Activated CD4-positive, alpha-beta T cell treated with anti-CD3 and anti-CD28 coated beads, Interleukin-2, amount 50 U/mL, for 24 hours (primary cell): Measurements from ENCODE around the gene PUS3.

Source experiments
- DNase-seq, 2 donors: peaks; one replicate each; pipeline ENCODE4 v3.0.0-alpha.2; 2020; ENCODE audit warnings: low read depth in 1 of 2, low spot score in 1 of 2

The PUS3 gene, protein sequence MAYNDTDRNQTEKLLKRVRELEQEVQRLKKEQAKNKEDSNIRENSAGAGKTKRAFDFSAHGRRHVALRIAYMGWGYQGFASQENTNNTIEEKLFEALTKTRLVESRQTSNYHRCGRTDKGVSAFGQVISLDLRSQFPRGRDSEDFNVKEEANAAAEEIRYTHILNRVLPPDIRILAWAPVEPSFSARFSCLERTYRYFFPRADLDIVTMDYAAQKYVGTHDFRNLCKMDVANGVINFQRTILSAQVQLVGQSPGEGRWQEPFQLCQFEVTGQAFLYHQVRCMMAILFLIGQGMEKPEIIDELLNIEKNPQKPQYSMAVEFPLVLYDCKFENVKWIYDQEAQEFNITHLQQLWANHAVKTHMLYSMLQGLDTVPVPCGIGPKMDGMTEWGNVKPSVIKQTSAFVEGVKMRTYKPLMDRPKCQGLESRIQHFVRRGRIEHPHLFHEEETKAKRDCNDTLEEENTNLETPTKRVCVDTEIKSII

DNA sequence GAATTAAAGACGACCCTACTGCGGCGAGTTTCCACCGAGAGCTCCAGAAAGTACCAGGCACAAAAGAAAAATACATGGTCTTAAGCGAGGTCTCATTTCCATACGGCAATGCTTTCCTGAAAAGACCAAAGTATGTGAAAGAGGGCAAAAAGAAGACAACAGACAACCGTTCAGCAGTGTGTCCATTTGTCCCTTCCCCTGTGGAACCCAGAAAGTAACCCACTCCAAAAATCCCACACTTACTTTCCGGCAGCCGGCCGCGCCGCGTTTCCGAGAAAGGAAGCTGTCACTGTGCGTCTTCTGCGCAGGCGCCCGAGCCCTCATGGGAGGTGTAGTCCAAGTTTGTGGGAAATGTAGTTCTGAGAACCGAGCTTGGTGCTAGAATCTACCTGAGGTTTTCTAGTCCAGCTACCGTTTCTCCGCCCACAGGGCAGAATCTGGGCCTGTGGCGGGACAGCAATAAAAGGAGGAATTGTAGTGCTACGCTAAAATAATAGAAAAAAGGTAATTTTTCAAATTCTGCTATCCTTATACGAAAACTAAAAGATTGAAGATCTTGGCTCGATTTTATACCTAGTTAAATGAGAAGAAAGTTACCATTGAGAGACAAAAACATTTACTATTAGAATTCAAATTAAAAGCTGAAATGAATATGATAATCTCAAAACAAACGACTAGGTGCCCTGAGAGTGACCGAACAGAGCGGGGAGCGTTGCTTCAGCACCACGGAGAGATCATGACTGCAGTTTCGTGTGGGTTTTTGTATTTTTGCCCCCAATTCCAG lies at the start of gene PUS3:
Gene PUS3 (minus strand): TSS at position 280 of the 784 bp plus-strand sequence. CDS start 6,922 bp downstream, outside the sequence.
- DNase-seq = peak; percentile 77 to 83

DNA sequence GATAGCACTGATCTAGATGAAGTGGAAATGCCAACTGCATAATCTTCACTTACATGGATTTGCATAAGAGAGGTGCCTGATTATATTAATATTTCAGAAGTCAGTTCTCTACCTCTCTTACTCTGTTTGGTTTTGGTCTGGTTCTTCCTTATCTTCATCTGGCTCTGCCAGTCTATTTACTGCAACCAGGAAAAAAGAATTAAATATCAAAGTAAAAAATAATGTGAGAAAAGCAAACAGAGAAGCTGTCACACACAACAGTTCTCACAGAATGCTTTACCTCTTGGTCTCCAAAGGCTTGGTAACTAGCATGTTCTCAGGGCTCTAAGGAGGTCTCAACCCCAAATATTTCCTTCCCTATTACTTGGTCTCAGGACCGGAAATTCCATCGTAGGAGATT lies 49.6 kb upstream of the PUS3 start:
- DNase-seq = no peak

GRCh38 chr11:125951731-125952130 lies 48.7 kb upstream of the PUS3 start:
- DNase-seq = no peak

DNA sequence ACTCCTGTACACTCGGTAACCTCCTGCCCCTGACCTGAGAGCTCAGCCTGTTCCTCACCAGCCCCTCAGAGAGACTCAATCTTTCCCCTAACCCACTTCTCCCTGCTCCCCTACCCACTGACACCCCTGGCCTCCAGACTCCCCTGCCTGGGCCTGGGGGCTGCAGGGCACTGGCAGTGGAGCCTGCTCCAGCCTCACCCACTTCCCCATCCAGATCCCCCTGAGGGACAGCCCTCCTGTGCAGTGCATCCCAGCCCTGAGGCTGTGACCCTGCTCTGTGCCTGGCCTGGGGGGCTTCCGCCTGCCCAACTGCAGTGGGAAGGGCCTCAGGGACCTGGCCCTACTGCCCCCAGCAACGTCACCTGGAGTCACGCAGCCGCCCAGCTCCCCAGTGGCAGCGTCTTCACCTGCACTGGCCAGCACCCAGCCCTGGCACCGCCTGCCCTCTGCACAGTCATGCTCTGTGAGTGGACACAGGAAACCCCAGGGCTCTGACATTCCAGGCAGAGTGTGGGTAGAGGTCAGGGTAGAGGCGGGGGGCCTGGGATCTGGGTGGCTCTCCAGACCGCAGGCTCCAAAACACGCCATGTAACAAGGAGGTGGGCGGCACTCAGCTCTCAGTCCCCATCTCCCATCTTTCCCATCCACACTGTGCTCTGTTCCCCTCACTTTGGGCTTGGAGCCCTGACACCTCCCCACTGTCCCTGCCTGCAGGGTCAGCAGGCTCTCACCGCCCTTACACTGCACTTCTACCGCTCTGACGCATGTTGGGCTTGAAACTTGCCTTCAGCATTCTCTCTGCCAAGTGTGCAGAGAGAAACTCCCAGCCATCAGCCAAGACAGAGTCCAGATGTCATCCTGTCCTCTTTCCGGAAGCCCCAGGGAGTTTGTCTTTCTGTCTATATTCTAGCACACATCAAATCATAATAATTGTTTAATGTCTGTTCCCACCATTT lies 48.0 kb upstream of the PUS3 start:
- no peak for DNase-seq

DNA sequence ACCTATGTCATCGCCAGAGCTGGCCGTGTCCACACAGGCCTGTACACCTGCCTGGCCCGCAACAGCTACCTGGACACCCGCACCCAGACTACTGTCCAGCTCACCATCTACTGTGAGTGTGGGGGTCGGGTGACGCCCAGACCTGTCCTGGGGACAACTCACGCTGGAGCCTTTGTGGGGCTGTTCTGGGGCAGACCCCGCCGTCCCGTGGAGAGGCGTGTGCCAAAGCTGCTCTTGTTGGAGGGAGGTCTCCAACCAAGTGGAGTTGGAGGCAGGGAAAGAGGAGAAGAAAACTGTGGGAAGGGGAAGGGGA lies 47.1 kb upstream of the PUS3 start:
- DNase-seq = no peak

DNA sequence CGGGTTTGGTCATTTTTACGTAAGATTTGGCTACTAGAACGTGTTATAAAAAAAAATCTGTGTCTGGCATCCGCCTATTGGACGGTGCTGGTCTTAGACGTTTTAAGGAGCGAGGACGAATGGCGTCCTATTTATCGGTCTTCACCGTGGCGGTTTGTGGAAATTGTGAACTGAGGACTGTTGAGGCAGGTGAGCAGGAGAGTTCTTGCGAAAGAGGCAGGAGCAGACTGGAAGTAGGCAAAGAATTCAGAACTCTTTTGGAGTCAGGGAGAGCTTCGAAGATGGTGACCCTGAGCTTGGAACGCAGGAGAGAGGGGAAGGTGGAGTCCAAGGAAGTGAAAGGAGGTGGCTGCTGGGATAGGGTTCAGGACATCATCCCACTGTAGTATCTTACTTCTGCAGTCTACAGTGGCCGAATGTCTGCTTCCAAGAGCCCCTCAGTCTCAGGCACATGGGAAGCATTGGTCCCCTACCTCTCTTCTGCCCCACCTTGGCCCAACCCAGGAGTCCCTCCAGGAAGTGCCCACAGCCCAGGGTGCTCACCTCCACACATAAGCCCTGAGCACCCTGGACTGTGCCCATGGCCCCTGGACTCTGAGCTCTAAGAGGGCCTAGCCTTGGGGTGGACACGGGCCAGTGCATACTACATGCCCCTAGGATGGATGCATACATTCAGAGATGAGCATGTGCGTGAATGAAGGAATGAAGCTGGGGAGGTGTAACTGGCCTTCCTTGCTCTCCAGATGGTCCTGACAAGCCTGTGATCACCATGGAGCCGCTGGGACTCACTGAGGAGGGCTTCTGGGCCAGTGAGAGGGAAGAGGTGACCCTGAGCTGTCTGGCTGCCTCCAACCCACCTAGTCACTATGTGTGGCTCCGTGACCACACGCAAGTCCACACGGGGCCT lies 46.5 kb upstream of the PUS3 start:
- no peak for DNase-seq

DNA sequence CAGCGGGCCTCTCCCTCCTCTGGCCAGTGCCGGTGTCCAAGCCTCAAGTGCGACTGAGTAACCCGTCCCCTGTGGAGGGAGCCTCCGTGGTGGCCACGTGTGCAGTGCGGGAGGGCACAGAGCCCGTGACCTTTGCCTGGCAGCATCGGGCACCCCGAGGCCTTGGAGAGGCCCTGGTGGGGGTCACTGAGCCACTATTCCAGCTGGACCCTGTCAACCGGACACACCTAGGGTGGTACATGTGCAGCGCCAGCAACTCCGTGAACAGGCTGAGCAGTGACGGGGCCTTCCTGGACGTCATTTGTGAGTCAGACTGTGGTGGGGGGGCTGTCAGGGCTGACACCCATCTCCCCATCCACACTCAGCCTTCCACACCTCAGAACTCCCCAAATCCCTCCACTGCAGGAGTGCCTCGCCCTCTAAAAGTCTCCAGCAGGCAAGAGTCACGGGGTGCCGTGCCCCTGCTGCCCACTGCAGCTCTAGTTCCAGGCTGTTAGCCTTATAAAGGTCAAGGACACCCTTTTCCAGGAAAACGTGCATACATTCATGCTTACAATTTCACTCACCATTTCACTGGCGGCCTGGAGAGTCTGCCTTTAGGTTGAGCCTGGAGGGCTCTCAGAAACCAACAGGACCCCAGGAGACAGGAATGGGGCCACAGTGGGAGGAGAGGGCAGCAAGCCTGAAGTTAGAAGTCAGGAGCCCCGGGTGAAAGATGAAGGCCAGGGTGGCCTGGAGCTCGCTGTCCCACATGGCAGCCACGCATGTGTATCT lies 45.5 kb upstream of the PUS3 start:
- DNase-seq = no peak

GRCh38 chr11:125947419-125948277 lies 44.6 kb upstream of the PUS3 start:
- DNase-seq = no peak

DNA sequence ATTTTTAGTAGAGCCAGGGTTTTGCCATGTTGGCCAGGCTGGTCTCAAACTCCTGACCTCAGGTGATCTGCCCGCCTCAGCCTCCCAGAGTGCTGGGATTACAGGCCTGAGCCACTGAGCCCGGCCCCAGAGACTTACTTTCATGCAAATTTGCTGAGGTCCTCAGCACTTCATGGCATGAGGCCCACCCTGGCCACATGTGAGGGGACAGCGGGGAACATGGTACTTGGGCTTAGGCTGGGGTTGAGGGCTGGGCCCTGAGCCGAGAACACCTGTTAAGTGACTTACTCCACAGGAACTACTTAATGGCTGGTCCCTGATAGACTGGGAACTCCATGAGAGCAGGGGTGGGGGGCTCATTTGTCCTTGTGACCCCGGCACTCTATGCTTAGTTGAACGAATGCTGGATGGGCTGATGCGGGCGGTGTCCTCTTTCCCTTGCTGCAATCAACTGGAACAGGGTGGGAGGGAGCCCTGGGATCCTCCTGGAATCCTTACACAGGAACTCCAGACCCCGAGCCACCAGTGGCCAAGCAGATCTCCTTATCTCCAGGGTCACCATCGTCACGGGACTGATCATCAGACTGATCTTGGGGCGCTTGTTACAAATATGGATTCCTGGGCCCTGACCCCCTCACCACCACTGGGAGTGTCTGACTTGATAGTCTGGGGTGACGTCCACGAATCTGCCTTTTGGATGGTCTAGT lies 43.9 kb upstream of the PUS3 start:
- DNase-seq = no peak

GRCh38 chr11:125945797-125946520 lies 43.0 kb upstream of the PUS3 start, which contains the start of gene VSIG10L2:
TSS of gene VSIG10L2 (plus strand) at chr11:125946044. CDS start at chr11:125946056, 12 bp downstream.
- no peak for DNase-seq

- DNase-seq = no peak
These were observed 42.2 kb upstream of the PUS3 start for GRCh38 chr11:125945011-125945796.

DNA sequence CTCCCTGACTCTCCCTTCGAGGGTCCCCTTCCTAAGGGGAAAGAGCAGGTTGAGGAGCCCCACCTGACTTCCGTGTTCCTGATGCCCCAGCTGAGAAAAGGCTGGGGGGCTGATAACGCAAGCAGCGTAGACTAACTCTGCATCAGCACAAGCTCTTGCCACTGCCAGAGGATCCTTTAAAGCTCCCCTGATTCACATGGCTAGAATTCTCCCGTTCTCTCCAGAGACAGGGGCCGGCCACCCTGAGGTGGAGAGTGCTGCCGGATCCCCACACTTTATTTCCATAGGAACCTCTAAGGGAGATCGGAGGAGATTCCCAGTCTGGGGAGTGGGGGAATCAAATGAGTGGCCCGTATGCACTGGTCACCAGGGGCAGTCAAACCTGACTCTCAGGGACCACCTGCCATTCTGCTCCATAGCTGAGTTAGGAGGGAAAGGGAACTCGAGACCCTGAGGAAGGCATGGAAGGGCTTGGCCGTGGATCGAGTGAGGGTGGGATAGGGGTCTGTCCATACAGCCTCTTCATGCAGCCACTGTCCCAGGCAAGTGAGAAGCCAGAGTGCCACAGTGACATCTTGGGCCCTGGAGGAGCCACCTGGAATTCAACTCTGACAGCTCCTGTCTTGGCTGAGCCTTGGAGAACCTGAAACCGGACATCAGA lies 41.5 kb upstream of the PUS3 start:
- no peak for DNase-seq

- no peak for DNase-seq
These were observed 40.8 kb upstream of the PUS3 start for GRCh38 chr11:125943661-125944349.

DNA sequence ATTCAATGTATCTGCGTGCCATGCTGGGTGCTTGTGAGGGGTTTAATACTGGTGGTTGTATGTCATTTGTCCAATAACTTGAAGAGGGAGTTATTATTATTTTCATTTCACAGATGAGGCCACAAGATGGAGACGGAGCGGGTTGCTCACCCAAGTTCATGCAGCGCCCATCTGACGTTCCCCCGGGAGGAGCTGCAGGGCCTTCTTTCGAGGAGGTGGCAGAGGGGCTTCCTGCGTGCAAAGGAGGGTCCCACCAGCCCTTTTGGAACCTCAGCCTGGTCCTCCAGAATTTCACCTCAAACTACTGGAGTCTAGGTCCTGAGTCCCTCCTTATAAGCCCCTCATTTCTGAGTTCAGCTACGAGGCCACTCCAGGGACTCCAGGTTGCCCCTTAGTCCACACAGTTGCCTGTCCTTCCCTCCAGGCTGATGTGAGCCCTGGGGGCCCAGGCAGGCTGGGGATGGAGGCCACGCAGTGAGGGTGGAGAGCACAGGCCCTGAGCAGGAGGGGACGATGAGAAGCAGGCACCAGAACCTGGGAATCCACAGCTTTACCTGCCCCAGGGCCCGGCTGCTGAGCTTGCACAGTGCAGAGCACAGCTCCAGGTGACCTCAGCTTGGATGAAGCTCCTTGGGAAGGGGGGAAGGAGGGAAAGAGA lies 39.9 kb upstream of the PUS3 start:
- no peak for DNase-seq
